HEK293 (cell line): ENCODE data around the gene TLE2.

Experiments used
- ZBTB1 ChIP-seq: fragments of 450-650 bp; formaldehyde crosslinking; IDR thresholded peaks from 2 replicates; pipeline ENCODE4 v1.5.1; 2016; ENCODE audit warnings: missing biosample characterization, missing genetic modification characterization
- ZFHX2 ChIP-seq: fragments of 450-650 bp; formaldehyde crosslinking; conservative IDR thresholded peaks from 2 replicates; pipeline ENCODE4 v1.5.1; 2016; ENCODE audit warnings: missing biosample characterization, missing genetic modification characterization
- ZNF211 ChIP-seq: fragments of 450-650 bp; formaldehyde crosslinking; IDR thresholded peaks from 2 replicates; pipeline ENCODE4 v1.5.1; 2016; ENCODE audit warnings: low read depth, missing biosample characterization, missing genetic modification characterization
- ZNF510 ChIP-seq: fragments of 450-650 bp; formaldehyde crosslinking; IDR thresholded peaks from 2 replicates; pipeline ENCODE4 v1.5.1; 2018; ENCODE audit warnings: mild to moderate bottlenecking, missing genetic modification characterization, missing biosample characterization; ENCODE audit not compliant: insufficient replicate concordance
- ZNF514 ChIP-seq: fragments of 450-650 bp; formaldehyde crosslinking; IDR thresholded peaks from 2 replicates; pipeline ENCODE4 v1.5.1; 2016; ENCODE audit warnings: missing biosample characterization, missing genetic modification characterization
- ZNF785 ChIP-seq: fragments of 450-650 bp; formaldehyde crosslinking; IDR thresholded peaks from 2 replicates; pipeline ENCODE4 v1.5.1; 2016; ENCODE audit warnings: missing biosample characterization, missing genetic modification characterization
- TF ChIP-seq, protein P1 (sequence below): fragments of 450-650 bp; formaldehyde crosslinking; IDR thresholded peaks from 2 replicates; pipeline ENCODE4 v1.5.1; 2016; ENCODE audit warnings: missing biosample characterization, missing genetic modification characterization
- TF ChIP-seq, protein P2 (sequence below): fragments of 450-650 bp; formaldehyde crosslinking; IDR thresholded peaks from 2 replicates; pipeline ENCODE4 v1.5.1; 2016; ENCODE audit warnings: missing biosample characterization, missing genetic modification characterization
- TF ChIP-seq, protein P3 (sequence below): fragments of 450-650 bp; formaldehyde crosslinking; IDR thresholded peaks from 2 replicates; pipeline ENCODE4; 2016; ENCODE audit warnings: missing biosample characterization, missing genetic modification characterization
- TF ChIP-seq, protein P4 (sequence below): fragments of 450-650 bp; formaldehyde crosslinking; IDR thresholded peaks from 2 replicates; pipeline ENCODE4 v1.5.1; 2016; ENCODE audit warnings: missing biosample characterization, missing genetic modification characterization, low read depth

DNA sequence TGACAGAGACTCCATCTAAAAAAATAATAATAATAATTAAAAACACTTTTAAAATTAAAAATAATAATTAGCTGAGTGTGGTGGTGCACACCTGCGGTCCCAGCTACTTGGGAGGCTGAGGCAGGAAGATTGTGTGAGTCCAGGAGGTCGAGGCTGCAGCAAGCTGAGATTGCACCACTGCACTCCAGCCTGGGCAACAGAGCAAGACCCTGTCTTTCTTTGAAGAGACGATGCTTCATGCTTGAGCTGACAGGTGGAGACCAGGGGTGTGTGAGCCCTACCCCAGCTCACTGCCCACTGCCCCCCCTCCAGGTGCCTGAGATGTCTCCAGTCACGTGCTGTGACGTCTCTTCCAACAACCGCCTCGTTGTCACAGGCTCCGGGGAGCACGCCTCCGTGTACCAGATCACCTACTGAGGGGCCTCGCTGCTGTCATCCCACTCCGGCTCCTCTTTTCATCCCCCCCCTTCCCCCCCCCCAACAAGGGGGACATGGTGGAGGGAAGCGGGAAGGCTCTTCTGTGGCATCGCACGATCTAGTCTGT is 34.4 kb downstream of the TLE2 start:
- TF ChIP-seq, protein P1, sequence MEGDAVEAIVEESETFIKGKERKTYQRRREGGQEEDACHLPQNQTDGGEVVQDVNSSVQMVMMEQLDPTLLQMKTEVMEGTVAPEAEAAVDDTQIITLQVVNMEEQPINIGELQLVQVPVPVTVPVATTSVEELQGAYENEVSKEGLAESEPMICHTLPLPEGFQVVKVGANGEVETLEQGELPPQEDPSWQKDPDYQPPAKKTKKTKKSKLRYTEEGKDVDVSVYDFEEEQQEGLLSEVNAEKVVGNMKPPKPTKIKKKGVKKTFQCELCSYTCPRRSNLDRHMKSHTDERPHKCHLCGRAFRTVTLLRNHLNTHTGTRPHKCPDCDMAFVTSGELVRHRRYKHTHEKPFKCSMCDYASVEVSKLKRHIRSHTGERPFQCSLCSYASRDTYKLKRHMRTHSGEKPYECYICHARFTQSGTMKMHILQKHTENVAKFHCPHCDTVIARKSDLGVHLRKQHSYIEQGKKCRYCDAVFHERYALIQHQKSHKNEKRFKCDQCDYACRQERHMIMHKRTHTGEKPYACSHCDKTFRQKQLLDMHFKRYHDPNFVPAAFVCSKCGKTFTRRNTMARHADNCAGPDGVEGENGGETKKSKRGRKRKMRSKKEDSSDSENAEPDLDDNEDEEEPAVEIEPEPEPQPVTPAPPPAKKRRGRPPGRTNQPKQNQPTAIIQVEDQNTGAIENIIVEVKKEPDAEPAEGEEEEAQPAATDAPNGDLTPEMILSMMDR, result no peak
- no peak for TF ChIP-seq ZNF785 (tag by site-specific recombination)
- TF ChIP-seq ZNF514 (tag by site-specific recombination), result no peak
- TF ChIP-seq, protein P2, sequence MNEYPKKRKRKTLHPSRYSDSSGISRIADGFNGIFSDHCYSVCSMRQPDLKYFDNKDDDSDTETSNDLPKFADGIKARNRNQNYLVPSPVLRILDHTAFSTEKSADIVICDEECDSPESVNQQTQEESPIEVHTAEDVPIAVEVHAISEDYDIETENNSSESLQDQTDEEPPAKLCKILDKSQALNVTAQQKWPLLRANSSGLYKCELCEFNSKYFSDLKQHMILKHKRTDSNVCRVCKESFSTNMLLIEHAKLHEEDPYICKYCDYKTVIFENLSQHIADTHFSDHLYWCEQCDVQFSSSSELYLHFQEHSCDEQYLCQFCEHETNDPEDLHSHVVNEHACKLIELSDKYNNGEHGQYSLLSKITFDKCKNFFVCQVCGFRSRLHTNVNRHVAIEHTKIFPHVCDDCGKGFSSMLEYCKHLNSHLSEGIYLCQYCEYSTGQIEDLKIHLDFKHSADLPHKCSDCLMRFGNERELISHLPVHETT (tag by site-specific recombination), result no peak
- TF ChIP-seq, protein P3, sequence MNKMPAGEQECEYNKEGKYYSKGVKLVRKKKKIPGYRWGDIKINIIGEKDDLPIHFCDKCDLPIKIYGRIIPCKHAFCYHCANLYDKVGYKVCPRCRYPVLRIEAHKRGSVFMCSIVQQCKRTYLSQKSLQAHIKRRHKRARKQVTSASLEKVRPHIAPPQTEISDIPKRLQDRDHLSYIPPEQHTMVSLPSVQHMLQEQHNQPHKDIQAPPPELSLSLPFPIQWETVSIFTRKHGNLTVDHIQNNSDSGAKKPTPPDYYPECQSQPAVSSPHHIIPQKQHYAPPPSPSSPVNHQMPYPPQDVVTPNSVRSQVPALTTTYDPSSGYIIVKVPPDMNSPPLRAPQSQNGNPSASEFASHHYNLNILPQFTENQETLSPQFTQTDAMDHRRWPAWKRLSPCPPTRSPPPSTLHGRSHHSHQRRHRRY (tag by site-specific recombination), result no peak
- TF ChIP-seq, protein P4, sequence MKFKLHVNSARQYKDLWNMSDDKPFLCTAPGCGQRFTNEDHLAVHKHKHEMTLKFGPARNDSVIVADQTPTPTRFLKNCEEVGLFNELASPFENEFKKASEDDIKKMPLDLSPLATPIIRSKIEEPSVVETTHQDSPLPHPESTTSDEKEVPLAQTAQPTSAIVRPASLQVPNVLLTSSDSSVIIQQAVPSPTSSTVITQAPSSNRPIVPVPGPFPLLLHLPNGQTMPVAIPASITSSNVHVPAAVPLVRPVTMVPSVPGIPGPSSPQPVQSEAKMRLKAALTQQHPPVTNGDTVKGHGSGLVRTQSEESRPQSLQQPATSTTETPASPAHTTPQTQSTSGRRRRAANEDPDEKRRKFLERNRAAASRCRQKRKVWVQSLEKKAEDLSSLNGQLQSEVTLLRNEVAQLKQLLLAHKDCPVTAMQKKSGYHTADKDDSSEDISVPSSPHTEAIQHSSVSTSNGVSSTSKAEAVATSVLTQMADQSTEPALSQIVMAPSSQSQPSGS (tag by site-specific recombination), result no peak
- no peak for TF ChIP-seq ZNF211 (tag by site-specific recombination)
- no peak for TF ChIP-seq ZNF510 (tag by site-specific recombination)
- TF ChIP-seq ZFHX2 (tag by site-specific recombination), result no peak
- no peak for TF ChIP-seq ZBTB1
